Ovary (tissue), 9 donors: ENCODE data around the gene USF1. TPM values are rescaled to one million over a fixed set of nuclear protein-coding genes. Genes with fewer than 3 reads are reported as not detected.
"Not testable (repeated sequence)": the region's sequence is repeated elsewhere in the genome, so short reads cannot be mapped to it uniquely, and the experiment has no call there.

Source experiments
- DNase-seq, 5 donors: peaks; one replicate each; pipeline ENCODE4 v3.0.0-alpha.2; 2019 to 2020
- H3K27ac ChIP-seq, 2 donors: fragments of 200-600 bp; one replicate each; pipeline versions ENCODE4 v1.5.1 to v1.8.0; 2019 to 2022
- H3K27me3 ChIP-seq: fragments of 200-600 bp; one replicate; pipeline ENCODE4 v1.8.0; 2022
- H3K36me3 ChIP-seq: fragments of 200-600 bp; sonication (generic); one replicate; pipeline ENCODE4 v1.5.1; 2019
- H3K4me1 ChIP-seq: one replicate; pipeline ENCODE4 v1.8.1; 2013; ENCODE audit warnings: mild to moderate bottlenecking, moderate library complexity; ENCODE audit not compliant: insufficient read depth
- H3K4me3 ChIP-seq: fragments of 200-600 bp; sonication (generic); one replicate; pipeline ENCODE4 v1.5.1; 2017
- H3K9me3 ChIP-seq, 2 donors: fragments of 200-600 bp in 1 of 2; sonication (generic) in 1 of 2; one replicate each; pipeline versions ENCODE4 v1.5.1 to v1.8.1; 2013 to 2019; ENCODE audit warnings: mild to moderate bottlenecking in 1 of 2, moderate library complexity in 1 of 2
- CTCF ChIP-seq, 3 donors: fragments of 450-650 bp in 2 of 3; fragments of 200-600 bp in 1 of 3; IDR thresholded peaks; one replicate each; pipeline versions ENCODE4 v1.5.1 to v1.8.0; 2016 to 2022; ENCODE audit warnings: antibody characterized with exemption in 3 of 3, mild to moderate bottlenecking in 1 of 3
- EP300 ChIP-seq: sonication (generic); formaldehyde crosslinking; IDR thresholded peaks from one replicate; pipeline ENCODE4 v1.6.1; 2017; ENCODE audit warnings: antibody characterized with exemption
- POLR2A ChIP-seq: fragments of 450-650 bp; IDR thresholded peaks from one replicate; pipeline ENCODE4 v1.6.1; 2017; ENCODE audit warnings: antibody characterized with exemption, mild to moderate bottlenecking, moderate library complexity
- WGBS, 3 donors: extraction: QIAGEN DNeasy Blood & Tissue Kit in 1 of 3; methylation state at CpG; one replicate each; pipeline versions ENCODE4 v1.1.5 to v1.1.7; 2013 to 2017; 5-methylcytosine and 5-hydroxymethylcytosine counted together
- intact Hi-C, 4 donors: fragments of 100-400 bp; cut with DNase I; formaldehyde crosslinking; loops; one replicate each; pipeline versions ENCODE4 v1.11.0 to v1.15.1; 2022 to 2023
- polyA plus RNA-seq, 2 donors: library from polyadenylated mRNA; stranded (reverse); fragments of 200-250 nt in 1 of 2; fragments of 350-450 nt in 1 of 2; fragmentation: Illumina TruSeq in 1 of 2; extraction: RNeasy Lipid Tissue Mini Kit (QIAGEN cat#74804) in 1 of 2; gene quantifications; one replicate each; pipeline ENCODE4 v1.2.3, GENCODE V29; 2013 to 2014
- total RNA-seq, 7 donors: library from RNA; depleted of rRNA in 2 of 7; stranded (reverse); fragments of >200 nt in 2 of 7; fragmentation: NEBNext Ultra II Directional in 3 of 7; extraction: Animal tissue kit (Norgen Biotek cat#: 25700) in 3 of 7; gene quantifications; one replicate each; pipeline versions ENCODE4 v1.1.0 to v1.2.4, GENCODE V29; 2016 to 2023
- donor health status: DM: no; HTN: no; CAD: no; lungs with moderate emphysema.
- donor health status: DM: no; HTN: no; CAD: no.
- donor health status: Bipolar disorder and iron deficiency.
- donor health status: DM: yes; HTN: yes; CAD: no.
- donor health status: DM: no; HTN: no; CAD: no.
- donor health status: DM: yes; HTN: yes; CAD: no.

USF1 gene
- total and polyA plus RNA-seq, 9 donors: 28.1 to 54.8 (median 44.0) TPM

GRCh38 chr1:161068306-161069234, 22.8 kb upstream of the USF1 start:
- Histone ChIP-seq H3K9me3 (no peaks in the 10 kb centered on the region), H3K4me3 (no peak overlapping the region), H3K36me3 (no peaks in the 10 kb centered on the region), H3K27ac (no peak overlapping the region), H3K27me3 (no peaks in the 10 kb centered on the region), H3K4me1 (no peaks in the 10 kb centered on the region)
- TF ChIP-seq CTCF (IDR thresholded peaks at IDR 0.05): no peak
- no peak for DNase-seq
- 66 to 71% (median 71%) methylated on average over 10 of the region's 10 CpGs for WGBS, 3 donors
- intact Hi-C loops: no loop called here

GRCh38 chr1:161066694-161067093, 20.9 kb upstream of the USF1 start:
- Histone ChIP-seq H3K4me3 (no peak overlapping the region), H3K4me1 (no peaks in the 10 kb centered on the region), H3K36me3 (no peaks in the 10 kb centered on the region), H3K27me3 (no peaks in the 10 kb centered on the region), H3K9me3 (no peaks in the 10 kb centered on the region), H3K27ac (no peak overlapping the region)
- TF ChIP-seq POLR2A (no peak), CTCF (IDR thresholded peaks at IDR 0.05) (no peak), EP300 (no peak)
- 60 to 65% (median 62%) methylated on average over 3 of the region's 3 CpGs for WGBS, 3 donors
- no peak for DNase-seq
- intact Hi-C loops: no loop called here

DNA sequence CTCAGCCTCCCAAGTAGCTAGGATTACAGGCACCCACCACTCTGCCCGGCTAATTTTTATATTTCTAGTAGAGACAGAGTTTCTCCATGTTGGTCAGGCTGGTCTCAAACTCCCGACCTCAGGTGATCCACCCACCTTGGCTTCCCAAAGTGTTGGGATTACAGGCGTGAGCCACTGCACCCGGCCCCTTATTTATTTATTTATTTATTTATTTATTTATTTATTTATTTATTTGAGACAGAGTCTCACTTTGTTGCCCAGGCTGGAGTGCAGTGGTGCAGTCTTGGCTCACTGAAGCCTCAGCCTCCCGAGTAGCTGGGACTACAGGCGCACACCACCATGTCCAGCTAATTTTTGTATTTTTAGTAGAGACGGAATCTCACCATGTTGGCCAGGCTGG, 19.9 kb upstream of the USF1 start:
- H3K27ac ChIP-seq, H3K27me3 ChIP-seq, H3K9me3 ChIP-seq, DNase-seq, H3K36me3 ChIP-seq, intact Hi-C loops, H3K4me1 ChIP-seq, H3K4me3 ChIP-seq: not testable (repeated sequence)
- WGBS, 3 donors: 88 to 91% (median 91%) methylated on average over 7 of the region's 7 CpGs

DNA sequence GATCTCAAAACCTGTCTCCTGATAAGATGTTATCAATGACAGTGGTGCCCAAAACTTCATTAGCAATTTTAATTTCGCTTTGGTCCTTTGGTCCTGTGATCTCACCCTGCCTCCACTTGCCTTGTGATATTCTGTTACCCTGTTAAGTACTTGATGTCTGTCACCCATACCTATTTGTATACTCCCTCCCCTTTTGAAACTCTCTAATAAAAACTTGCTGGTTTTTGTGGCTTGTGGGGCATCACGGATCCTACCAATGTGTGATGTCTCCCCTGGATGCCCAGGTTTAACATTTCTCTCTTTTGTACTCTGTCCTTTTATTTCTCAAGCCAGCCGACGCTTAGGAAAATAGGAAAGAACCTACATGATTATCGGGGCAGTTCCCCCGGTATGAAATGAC, 18.2 kb upstream of the USF1 start:
- H3K27ac ChIP-seq, H3K4me3 ChIP-seq, H3K9me3 ChIP-seq, H3K27me3 ChIP-seq, H3K36me3 ChIP-seq, H3K4me1 ChIP-seq, DNase-seq, intact Hi-C loops: not testable (repeated sequence)
- WGBS, 3 donors: 57 to 58% (median 58%) methylated on average over 6 of the region's 6 CpGs

DNA sequence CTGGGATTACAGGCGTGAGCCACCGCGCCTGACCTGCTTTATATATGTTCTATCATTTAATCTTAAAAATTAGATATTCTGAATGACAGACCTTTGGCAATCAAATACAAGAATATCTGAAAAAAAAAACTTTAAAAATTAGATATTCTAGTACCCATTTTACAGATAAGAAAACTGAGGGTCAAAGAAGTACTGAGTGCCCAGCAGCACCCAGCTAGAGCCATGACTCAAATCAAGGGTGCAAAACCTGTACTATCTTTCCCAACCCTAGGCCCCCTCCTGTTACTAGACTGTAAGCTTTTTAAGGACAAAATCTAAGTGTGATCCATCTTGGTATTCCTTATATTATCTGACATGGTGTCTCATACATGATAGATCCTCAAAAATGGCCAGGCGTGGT, 15.6 kb upstream of the USF1 start:
- no peak overlapping the region for H3K4me3 ChIP-seq
- H3K27ac ChIP-seq: no peak overlapping the region
- TF ChIP-seq EP300 (no peak), POLR2A (no peak), CTCF (IDR thresholded peaks at IDR 0.05) (no peak)
- H3K36me3 ChIP-seq: no peaks in the 10 kb centered on the region
- WGBS, 3 donors: 91 to 97% (median 94%) methylated on average over 4 of the region's 4 CpGs
- intact Hi-C loops: no loop called here
- no peaks in the 10 kb centered on the region for H3K4me1 ChIP-seq
- H3K27me3 ChIP-seq: no peaks in the 10 kb centered on the region
- DNase-seq: no peak
- no peaks in the 10 kb centered on the region for H3K9me3 ChIP-seq
